ENCODE measurements around the gene RNU4-1. TPM values are rescaled to one million over a fixed set of nuclear protein-coding genes. Genes with fewer than 3 reads are reported as not detected.

RNU4-1 gene
- total and polyA plus RNA-seq, 9 of the 15 experiments (the other 6 are each of a cell fraction or from before 2014, with no cell fraction given): under 0.01 to 19,719 (median 3,563) TPM; not detected in 4

GRCh38 chr12:120249266-120249874 is 43.7 kb downstream of the RNU4-1 start (continued):
- TF ChIP-seq MYNN (IDR thresholded peaks at IDR 0.05) (peak; percentile 97), MYNN (CRISPR knock-in tag; IDR thresholded peaks at IDR 0.05) (0 out of 2 replicates have a peak, but pooled peaks have one; percentile 74), ZBTB1 (CRISPR knock-in tag; IDR thresholded peaks at IDR 0.05; ENCODE audit: borderline replicate concordance, low read depth) (0 out of 2 replicates have a peak, but pooled peaks have one; percentile 44), ARNT (IDR thresholded peaks at IDR 0.05) (0 out of 4 replicates have a peak, but pooled peaks of 1 of the 2 experiments have one; percentile 29), SMAD4 (CRISPR knock-in tag; conservative IDR thresholded peaks at IDR 0.05) (0 out of 2 replicates have a peak, but pooled peaks have one; percentile 38), GABPA (tag; conservative IDR thresholded peaks at IDR 0.05; ENCODE audit: low read depth) (peak; percentile 58; the same call in 1 of the 2 replicates), TFAP4 (CRISPR knock-in tag; IDR thresholded peaks at IDR 0.05; ENCODE audit: borderline replicate concordance) (peak; percentile 94), SMARCE1 (IDR thresholded peaks at IDR 0.05) (0 out of 2 replicates have a peak, but pooled peaks have one; percentile 11), ESRRA (IDR thresholded peaks at IDR 0.05; ENCODE audit: borderline replicate concordance, low read depth) (peak; percentile 82; the same call in 1 of the 2 replicates), MBD2 (IDR thresholded peaks at IDR 0.05; ENCODE audit: borderline replicate concordance, low read depth) (peak; percentile 0; the same call in 1 of the 2 replicates), RCOR1 (IDR thresholded peaks at IDR 0.05; ENCODE audit: borderline replicate concordance in 1 of 2, low read depth in 2 of 2, low read length in 2 of 2) (peak in 1 of 2 experiments; percentile 86; a peak in 2 of 4 replicates), ZEB2 (IDR thresholded peaks at IDR 0.05) (peak; percentile 68; the same call in 1 of the 2 replicates), MECOM (CRISPR knock-in tag; IDR thresholded peaks at IDR 0.05) (0 out of 2 replicates have a peak, but pooled peaks have one; percentile 50), ZNF395 (CRISPR knock-in tag; IDR thresholded peaks at IDR 0.05) (no peak), ILK (tag; IDR thresholded peaks at IDR 0.05; ENCODE audit: borderline replicate concordance, low read depth) (no peak), HMGXB4 (CRISPR knock-in tag; IDR thresholded peaks at IDR 0.05) (no peak), DPF2 (IDR thresholded peaks at IDR 0.05) (peak; percentile 14; the same call in 1 of the 2 replicates), CXXC5 (CRISPR knock-in tag; IDR thresholded peaks at IDR 0.05) (peak; percentile 17; the same call in 1 of the 2 replicates), MAX (CRISPR knock-in tag; IDR thresholded peaks at IDR 0.05) (0 out of 2 replicates have a peak, but pooled peaks have one; percentile 15), NFE2 (IDR thresholded peaks at IDR 0.05; ENCODE audit: low read depth) (no peak), MED1 (CRISPR knock-in tag; IDR thresholded peaks at IDR 0.05; ENCODE audit: borderline replicate concordance) (no peak), FOXP4 (CRISPR knock-in tag; IDR thresholded peaks at IDR 0.05; ENCODE audit: borderline replicate concordance) (peak; percentile 67; the same call in 1 of the 2 replicates)
